ENCODE results near the gene UCK1.

The UCK1 gene

DNA sequence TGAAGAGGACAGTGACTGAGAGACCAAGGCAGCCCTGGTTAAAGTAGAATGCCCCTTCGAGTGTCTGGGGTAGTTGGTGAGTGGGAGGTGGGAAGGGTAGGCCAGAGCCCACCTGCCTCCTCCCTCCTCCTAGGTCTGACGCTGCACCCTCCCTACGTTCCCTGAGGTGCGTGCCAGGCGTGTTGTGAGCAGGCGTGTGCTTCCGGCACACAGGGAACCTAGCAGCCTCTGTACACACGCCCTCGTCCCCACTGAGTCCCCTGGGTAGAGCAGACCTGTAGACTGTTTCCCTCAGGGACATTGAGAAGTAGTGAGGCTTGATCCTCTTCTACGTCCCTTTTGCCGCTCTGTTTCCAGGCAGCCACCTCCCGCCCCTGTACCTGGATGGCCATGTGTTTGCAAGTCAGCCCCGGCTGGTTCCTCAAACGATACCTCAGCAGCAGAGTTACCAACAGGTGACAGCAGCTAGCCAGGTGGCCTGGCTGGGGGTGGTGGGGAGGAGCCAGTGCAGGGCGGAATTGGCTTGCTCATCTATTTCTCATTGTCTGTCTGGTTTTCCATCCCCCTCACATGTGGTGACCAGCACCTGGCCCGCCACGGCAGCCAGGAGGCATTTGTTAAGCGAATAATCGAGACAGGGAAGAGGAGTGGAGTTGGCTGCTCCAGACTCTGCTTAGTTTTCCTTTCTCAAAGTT, 45.2 kb downstream of the UCK1 start:
- H3K9ac ChIP-seq (ENCODE audit: low read length) = no peak overlapping the region
- peaks cover 95% of the 10 kb centered on the region for H3K36me3 ChIP-seq (ENCODE audit: insufficient read depth, low read length)
- no peaks in the 10 kb centered on the region for H3K9me3 ChIP-seq (ENCODE audit: low read length)
- peaks cover 27% of the 10 kb centered on the region for H3K4me1 ChIP-seq (ENCODE audit: insufficient read depth, low read length)
- no peaks in the 10 kb centered on the region for H3K27me3 ChIP-seq (ENCODE audit: control insufficient read depth in 1 of 2, insufficient read depth in 2 of 2, low read length in 2 of 2)
- H3K27ac ChIP-seq (ENCODE audit: low read depth, low read length) = no peak overlapping the region
- H3K4me3 ChIP-seq (ENCODE audit: low read depth in 1 of 2, low read length in 2 of 2) = no peak overlapping the region

- Histone ChIP-seq H3K36me3 (ENCODE audit: insufficient read depth, low read length) (peaks cover 95% of the 10 kb centered on the region), H3K4me3 (ENCODE audit: low read depth in 1 of 2, low read length in 2 of 2) (no peak overlapping the region), H3K9me3 (ENCODE audit: low read length) (no peaks in the 10 kb centered on the region), H3K27ac (ENCODE audit: low read depth, low read length) (no peak overlapping the region), H3K27me3 (ENCODE audit: control insufficient read depth in 1 of 2, insufficient read depth in 2 of 2, low read length in 2 of 2) (no peaks in the 10 kb centered on the region), H3K9ac (ENCODE audit: low read length) (no peak overlapping the region), H3K4me1 (ENCODE audit: insufficient read depth, low read length) (peaks cover 27% of the 10 kb centered on the region)
Observed at GRCh38 chr9:131485206-131485605, 45.9 kb downstream of the UCK1 start.

- Histone ChIP-seq H3K9me3 (ENCODE audit: low read length) (no peaks in the 10 kb centered on the region), H3K4me1 (ENCODE audit: insufficient read depth, low read length) (peaks cover 27% of the 10 kb centered on the region), H3K4me3 (ENCODE audit: low read depth in 1 of 2, low read length in 2 of 2) (no peak overlapping the region), H3K9ac (ENCODE audit: low read length) (no peak overlapping the region), H3K36me3 (ENCODE audit: insufficient read depth, low read length) (peaks cover 93% of the 10 kb centered on the region), H3K27ac (ENCODE audit: low read depth, low read length) (peak overlapping the region; percentile 1), H3K27me3 (ENCODE audit: control insufficient read depth in 1 of 2, insufficient read depth in 2 of 2, low read length in 2 of 2) (no peaks in the 10 kb centered on the region)
Observed at GRCh38 chr9:131484560-131485185, 46.4 kb downstream of the UCK1 start.

DNA sequence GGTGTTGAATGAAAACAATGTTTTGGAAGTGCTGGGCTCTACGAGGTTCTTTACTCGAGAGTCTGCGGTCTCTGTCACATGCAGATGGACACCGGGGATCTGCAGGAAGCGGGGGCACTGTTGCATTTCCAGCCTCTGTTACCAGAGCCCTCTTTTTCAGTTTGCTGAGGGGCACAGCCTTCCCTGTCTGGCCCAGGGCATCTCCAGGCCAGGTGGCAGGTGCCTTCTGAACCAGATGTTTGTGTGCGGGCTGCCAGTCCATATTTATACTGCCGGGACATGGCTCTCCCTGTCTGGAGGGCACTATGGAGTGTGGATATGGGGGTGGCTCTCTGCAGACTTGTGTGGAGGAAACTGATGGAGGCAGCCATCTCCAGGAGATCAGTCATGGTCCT, 47.0 kb downstream of the UCK1 start:
- H3K27me3 ChIP-seq (ENCODE audit: control insufficient read depth in 1 of 2, insufficient read depth in 2 of 2, low read length in 2 of 2) = no peaks in the 10 kb centered on the region
- H3K27ac ChIP-seq (ENCODE audit: low read depth, low read length) = peak overlapping the region; percentile 1
- no peak overlapping the region for H3K4me3 ChIP-seq (ENCODE audit: low read depth in 1 of 2, low read length in 2 of 2)
- no peaks in the 10 kb centered on the region for H3K9me3 ChIP-seq (ENCODE audit: low read length)
- peaks cover 27% of the 10 kb centered on the region for H3K4me1 ChIP-seq (ENCODE audit: insufficient read depth, low read length)
- peak overlapping the region; percentile 14 for H3K9ac ChIP-seq (ENCODE audit: low read length)
- peaks cover 94% of the 10 kb centered on the region for H3K36me3 ChIP-seq (ENCODE audit: insufficient read depth, low read length)

DNA sequence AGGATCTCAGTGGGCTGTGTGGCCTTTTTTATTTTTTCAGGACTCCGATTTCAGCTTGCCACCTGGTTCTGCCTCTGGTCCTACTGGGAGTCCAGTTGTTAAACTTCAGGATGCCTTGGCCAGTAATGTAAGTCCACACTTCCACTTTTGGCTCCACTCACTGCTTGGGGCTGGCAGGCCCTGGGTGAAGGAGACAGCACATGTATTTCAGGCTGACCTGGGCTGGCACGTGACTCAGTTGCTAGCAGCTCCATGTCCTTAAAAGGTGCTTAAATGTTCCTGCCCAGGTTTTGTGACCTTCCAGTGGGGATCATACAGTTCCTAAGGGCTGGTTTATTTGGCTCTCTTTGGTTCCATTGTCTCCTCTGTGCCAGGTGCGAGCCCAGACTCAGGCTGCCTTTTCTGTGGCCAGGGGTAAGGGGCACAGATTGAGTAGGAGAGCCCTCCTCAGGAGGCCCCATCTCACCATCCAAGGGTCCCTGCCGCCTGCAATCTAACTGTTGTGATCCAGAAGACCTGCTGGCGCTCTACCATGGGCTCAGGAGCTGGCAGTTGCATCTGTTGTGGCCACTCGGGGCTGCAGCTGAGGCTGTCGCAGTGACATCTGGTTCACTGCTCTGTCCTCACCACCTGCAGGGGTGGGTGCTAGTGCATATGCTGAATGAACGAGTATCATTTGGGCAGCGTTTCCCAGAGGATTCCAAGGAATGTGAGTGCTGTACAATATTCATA, 47.6 kb downstream of the UCK1 start:
- H3K4me1 ChIP-seq (ENCODE audit: insufficient read depth, low read length) = peaks cover 27% of the 10 kb centered on the region
- no peak overlapping the region for H3K4me3 ChIP-seq (ENCODE audit: low read depth in 1 of 2, low read length in 2 of 2)
- no peaks in the 10 kb centered on the region for H3K27me3 ChIP-seq (ENCODE audit: control insufficient read depth in 1 of 2, insufficient read depth in 2 of 2, low read length in 2 of 2)
- no peaks in the 10 kb centered on the region for H3K9me3 ChIP-seq (ENCODE audit: low read length)
- no peak overlapping the region for H3K9ac ChIP-seq (ENCODE audit: low read length)
- H3K27ac ChIP-seq (ENCODE audit: low read depth, low read length) = peak overlapping the region; percentile 62
- H3K36me3 ChIP-seq (ENCODE audit: insufficient read depth, low read length) = peaks cover 93% of the 10 kb centered on the region

DNA sequence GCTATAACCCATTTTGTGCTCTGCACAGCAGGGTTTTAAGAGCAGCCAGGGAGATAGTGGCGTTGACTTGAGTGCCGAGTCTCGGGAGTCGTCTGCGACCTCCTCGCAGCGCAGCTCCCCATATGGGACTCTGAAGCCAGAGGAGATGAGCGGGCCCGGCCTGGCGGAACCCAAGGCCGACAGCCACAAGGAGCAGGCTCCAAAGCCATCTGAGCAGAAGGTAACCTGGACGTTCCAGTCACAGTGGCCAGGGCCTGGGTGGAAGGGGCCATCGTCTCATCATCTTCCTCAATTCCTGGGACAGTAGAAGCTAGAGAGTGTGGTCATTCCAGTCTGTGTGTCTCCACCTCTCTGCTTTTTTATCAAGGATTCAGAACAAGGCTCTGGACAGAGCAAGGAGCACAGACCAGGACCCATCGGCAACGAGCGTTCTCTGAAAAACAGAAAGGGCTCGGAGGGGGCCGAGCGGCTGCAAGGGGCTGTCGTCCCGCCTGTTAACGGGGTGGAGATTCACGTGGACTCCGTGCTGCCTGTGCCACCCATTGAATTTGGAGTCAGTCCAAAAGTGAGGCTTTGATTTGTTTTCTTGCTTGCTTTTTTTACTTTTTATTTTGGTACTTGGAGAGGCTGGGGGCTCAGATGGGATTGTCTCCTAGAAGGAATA, 48.6 kb downstream of the UCK1 start:
- Histone ChIP-seq H3K27me3 (ENCODE audit: control insufficient read depth in 1 of 2, insufficient read depth in 2 of 2, low read length in 2 of 2) (no peaks in the 10 kb centered on the region), H3K27ac (ENCODE audit: low read depth, low read length) (peak overlapping the region; percentile 62), H3K9ac (ENCODE audit: low read length) (no peak overlapping the region), H3K36me3 (ENCODE audit: insufficient read depth, low read length) (peaks cover 93% of the 10 kb centered on the region), H3K4me1 (ENCODE audit: insufficient read depth, low read length) (peaks cover 27% of the 10 kb centered on the region), H3K4me3 (ENCODE audit: low read depth in 1 of 2, low read length in 2 of 2) (no peak overlapping the region), H3K9me3 (ENCODE audit: low read length) (no peaks in the 10 kb centered on the region)

GRCh38 chr9:131481441-131482342, 49.4 kb downstream of the UCK1 start:
- H3K27me3 ChIP-seq (ENCODE audit: control insufficient read depth in 1 of 2, insufficient read depth in 2 of 2, low read length in 2 of 2) = no peaks in the 10 kb centered on the region
- H3K9me3 ChIP-seq (ENCODE audit: low read length) = no peaks in the 10 kb centered on the region
- peaks cover 93% of the 10 kb centered on the region for H3K36me3 ChIP-seq (ENCODE audit: insufficient read depth, low read length)
- H3K4me1 ChIP-seq (ENCODE audit: insufficient read depth, low read length) = peaks cover 27% of the 10 kb centered on the region
- H3K9ac ChIP-seq (ENCODE audit: low read length) = no peak overlapping the region
- H3K4me3 ChIP-seq (ENCODE audit: low read depth in 1 of 2, low read length in 2 of 2) = no peak overlapping the region
- H3K27ac ChIP-seq (ENCODE audit: low read depth, low read length) = peak overlapping the region; percentile 62

- H3K4me3 ChIP-seq (ENCODE audit: low read depth in 1 of 2, low read length in 2 of 2) = no peak overlapping the region
- peaks cover 93% of the 10 kb centered on the region for H3K36me3 ChIP-seq (ENCODE audit: insufficient read depth, low read length)
- H3K9me3 ChIP-seq (ENCODE audit: low read length) = no peaks in the 10 kb centered on the region
- H3K27ac ChIP-seq (ENCODE audit: low read depth, low read length) = no peak overlapping the region
- H3K4me1 ChIP-seq (ENCODE audit: insufficient read depth, low read length) = peaks cover 27% of the 10 kb centered on the region
- H3K27me3 ChIP-seq (ENCODE audit: control insufficient read depth in 1 of 2, insufficient read depth in 2 of 2, low read length in 2 of 2) = no peaks in the 10 kb centered on the region
- H3K9ac ChIP-seq (ENCODE audit: low read length) = no peak overlapping the region
Observed at GRCh38 chr9:131480258-131480657, 50.8 kb downstream of the UCK1 start.

DNA sequence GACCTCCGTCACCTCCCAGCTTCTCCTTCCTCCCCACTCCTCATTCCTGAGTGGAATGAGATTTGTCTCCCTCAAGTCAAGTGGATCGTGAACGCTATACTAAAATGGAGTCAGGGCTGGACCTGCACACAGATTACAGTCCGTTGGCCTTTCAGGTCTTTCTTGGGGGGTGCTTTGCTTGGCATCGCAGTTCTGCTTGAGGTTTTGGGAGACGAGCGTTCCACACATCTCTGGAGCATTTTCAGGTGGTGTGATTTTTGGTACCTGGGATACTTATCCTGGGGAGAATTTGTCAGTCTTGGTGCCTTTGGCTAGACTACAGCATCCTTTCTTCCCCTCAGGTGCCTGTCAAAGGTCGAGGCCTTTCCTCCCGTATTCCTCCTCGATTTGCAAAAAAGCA, 52.2 kb downstream of the UCK1 start:
- Histone ChIP-seq H3K9ac (ENCODE audit: low read length) (no peak overlapping the region), H3K27ac (ENCODE audit: low read depth, low read length) (no peak overlapping the region), H3K9me3 (ENCODE audit: low read length) (no peaks in the 10 kb centered on the region), H3K27me3 (ENCODE audit: control insufficient read depth in 1 of 2, insufficient read depth in 2 of 2, low read length in 2 of 2) (no peaks in the 10 kb centered on the region), H3K4me3 (ENCODE audit: low read depth in 1 of 2, low read length in 2 of 2) (no peak overlapping the region), H3K36me3 (ENCODE audit: insufficient read depth, low read length) (peaks cover 93% of the 10 kb centered on the region), H3K4me1 (ENCODE audit: insufficient read depth, low read length) (peaks cover 23% of the 10 kb centered on the region)

DNA sequence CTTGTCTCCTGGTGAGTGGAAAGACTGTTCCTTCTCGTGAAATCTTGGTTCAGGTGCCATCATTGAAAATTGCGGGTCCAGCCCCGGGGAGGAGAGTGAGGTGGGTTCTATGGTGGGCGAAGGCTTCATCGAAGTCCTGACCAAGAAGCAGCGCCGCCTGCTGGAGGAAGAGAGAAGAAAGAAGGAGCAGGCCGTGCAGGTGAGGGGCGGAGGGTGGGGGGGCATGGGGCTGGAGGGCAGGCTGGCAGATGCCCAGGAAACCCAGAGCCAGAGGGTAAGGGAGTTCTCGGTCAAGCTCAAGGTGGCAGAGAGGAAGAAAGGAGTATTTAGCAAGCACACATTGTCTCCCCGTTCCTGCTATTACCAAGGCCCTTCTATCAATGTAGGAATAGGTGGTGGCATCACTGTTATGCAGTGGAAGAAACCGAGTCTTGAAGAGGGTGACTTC, 52.6 kb downstream of the UCK1 start:
- H3K9ac ChIP-seq (ENCODE audit: low read length) = no peak overlapping the region
- no peaks in the 10 kb centered on the region for H3K27me3 ChIP-seq (ENCODE audit: control insufficient read depth in 1 of 2, insufficient read depth in 2 of 2, low read length in 2 of 2)
- H3K36me3 ChIP-seq (ENCODE audit: insufficient read depth, low read length) = peaks cover 93% of the 10 kb centered on the region
- no peak overlapping the region for H3K27ac ChIP-seq (ENCODE audit: low read depth, low read length)
- H3K9me3 ChIP-seq (ENCODE audit: low read length) = no peaks in the 10 kb centered on the region
- no peak overlapping the region for H3K4me3 ChIP-seq (ENCODE audit: low read depth in 1 of 2, low read length in 2 of 2)
- peaks cover 18% of the 10 kb centered on the region for H3K4me1 ChIP-seq (ENCODE audit: insufficient read depth, low read length)
